Measurements from ENCODE around the gene DNM1.

DNM1 gene

DNA sequence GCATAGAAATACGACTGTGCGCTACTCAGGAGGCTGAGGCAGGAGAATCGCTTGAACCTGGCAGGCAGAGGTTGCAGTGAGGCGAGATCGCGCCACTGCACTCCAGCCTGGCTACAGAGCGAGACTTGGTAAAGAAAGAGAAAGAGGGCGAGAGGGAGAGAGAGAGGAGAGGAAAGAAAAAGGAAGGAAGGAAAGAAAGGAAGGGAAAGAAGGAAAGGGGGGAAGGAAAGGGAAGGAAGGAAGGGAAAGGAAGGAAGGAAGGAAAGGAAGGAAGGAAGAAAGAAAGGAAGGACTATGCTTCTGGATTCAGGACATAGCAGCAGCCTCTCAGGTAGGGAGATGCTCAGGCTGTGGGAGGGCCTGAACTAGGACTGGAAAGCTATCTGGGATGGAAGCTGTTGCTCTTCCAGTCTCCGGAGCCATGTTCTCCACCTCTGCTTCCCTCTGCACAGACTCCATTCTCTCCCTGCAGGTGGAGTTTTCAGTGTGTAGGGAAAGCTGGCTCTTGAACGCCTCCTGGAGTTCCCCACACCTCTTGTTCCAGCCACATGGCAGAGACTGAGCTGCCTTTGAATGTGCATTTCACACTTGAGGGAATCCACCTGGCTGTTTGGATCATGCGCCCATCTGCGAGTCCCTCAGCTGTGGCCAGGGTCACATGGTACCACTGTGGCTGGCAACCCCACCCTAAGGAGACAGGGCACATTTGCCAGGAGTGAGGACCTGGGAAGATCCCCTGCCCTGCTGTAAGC, 82.0 kb downstream of the DNM1 start:
- ChIA-PET POLR2A (no interaction called here), CTCF (interaction anchor here (1.2 to 4.8 kb wide), 2 partner anchors 12 to 58 kb away, joined by 3 to 56 read pairs; no protein-coding TSS in a partner anchor)
- DNase-seq (ENCODE audit: low read depth, low spot score) = no peak
- TF ChIP-seq, protein P1, sequence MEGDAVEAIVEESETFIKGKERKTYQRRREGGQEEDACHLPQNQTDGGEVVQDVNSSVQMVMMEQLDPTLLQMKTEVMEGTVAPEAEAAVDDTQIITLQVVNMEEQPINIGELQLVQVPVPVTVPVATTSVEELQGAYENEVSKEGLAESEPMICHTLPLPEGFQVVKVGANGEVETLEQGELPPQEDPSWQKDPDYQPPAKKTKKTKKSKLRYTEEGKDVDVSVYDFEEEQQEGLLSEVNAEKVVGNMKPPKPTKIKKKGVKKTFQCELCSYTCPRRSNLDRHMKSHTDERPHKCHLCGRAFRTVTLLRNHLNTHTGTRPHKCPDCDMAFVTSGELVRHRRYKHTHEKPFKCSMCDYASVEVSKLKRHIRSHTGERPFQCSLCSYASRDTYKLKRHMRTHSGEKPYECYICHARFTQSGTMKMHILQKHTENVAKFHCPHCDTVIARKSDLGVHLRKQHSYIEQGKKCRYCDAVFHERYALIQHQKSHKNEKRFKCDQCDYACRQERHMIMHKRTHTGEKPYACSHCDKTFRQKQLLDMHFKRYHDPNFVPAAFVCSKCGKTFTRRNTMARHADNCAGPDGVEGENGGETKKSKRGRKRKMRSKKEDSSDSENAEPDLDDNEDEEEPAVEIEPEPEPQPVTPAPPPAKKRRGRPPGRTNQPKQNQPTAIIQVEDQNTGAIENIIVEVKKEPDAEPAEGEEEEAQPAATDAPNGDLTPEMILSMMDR (IDR thresholded peaks at IDR 0.05; ENCODE audit: insufficient read depth, low read length, missing control alignments) = no peak
- H3K4me3 ChIP-seq (ENCODE audit: low read depth, low read length) = no peak overlapping the region

DNA sequence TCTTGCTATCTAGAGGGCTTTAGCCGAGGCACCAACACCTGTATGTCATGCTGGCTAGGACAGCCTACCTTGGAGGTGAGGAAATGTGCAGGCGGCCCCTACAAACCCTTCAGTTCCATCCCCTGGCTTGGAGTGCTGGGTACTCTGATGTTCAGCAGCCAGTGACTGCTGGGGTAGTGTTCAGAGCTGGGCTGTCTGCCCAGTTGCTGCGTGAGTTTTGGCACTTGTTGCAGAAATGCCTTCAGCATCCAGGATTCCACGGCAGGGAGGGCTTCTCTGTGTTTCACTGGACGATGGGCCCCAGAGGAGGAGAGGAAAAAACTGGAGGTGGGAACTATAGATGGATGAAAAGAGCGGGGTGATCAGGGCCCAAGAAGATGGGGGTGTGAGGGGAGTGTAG, 83.3 kb downstream of the DNM1 start:
- CTCF ChIA-PET = interaction anchor here (1.6 to 4.8 kb wide), 3 partner anchors 11 to 134 kb away, joined by 4 to 56 read pairs (median 4); partner anchors contain the start of genes CERCAM and DNM1

DNA sequence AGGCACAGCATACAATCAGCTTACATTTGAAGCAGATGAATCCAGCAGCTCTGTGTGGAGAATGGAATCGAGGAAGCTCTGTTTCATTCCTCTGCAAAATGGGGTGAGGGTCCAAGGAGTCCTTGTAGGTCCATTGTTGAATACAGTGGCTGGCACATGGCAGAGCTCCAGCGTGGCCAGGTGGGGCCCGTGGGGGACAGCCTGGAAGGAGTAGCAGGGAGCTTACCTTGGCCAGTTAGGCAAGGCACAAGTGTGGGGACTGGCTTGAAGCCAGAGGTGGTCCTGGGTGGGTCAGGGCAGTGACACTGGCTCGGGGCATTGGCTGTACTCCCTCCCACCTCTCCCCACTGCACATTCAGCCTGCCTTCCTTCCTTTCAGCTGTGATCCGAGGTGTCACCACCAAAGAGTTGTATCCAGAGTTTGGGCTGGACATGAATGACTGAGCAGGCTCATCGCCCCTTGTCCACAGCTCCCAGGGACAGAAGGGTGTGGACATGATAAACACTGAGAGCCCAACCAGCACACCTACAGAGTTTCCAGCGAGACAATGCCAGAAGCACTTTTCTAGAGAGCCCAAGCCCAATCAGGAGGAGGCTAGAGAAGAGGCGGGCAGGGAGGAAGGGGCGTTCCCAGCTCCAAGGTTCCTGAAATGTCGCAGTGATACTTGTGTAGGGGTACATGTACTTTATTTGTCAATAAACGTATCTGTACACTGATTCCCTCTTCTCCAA, 85.3 kb downstream of the DNM1 start:
- CTCF ChIA-PET = interaction anchor here (0.7 to 4.8 kb wide), 4 partner anchors 9 to 123 kb away, joined by 3 to 56 read pairs (median 4); no protein-coding TSS in a partner anchor
- POLR2A ChIA-PET = interaction anchor here (1.4 kb wide), 1 partner anchor 13 kb away, joined by 3 read pairs; the partner anchor contains the start of genes GOLGA2 and SWI5
- DNase-seq (ENCODE audit: low read depth, low spot score) = no peak
- TF ChIP-seq, protein P1 (IDR thresholded peaks at IDR 0.05; ENCODE audit: insufficient read depth, low read length, missing control alignments) = no peak
- no peak overlapping the region for H3K4me3 ChIP-seq (ENCODE audit: low read depth, low read length)

More for the DNA sequence above, 83.3 kb downstream of the DNM1 start:
- no peak for DNase-seq (ENCODE audit: low read depth, low spot score)
- H3K4me3 ChIP-seq (ENCODE audit: low read depth, low read length) = no peak overlapping the region
- TF ChIP-seq, protein P1 (IDR thresholded peaks at IDR 0.05; ENCODE audit: insufficient read depth, low read length, missing control alignments) = no peak
- POLR2A ChIA-PET = no interaction called here

DNA sequence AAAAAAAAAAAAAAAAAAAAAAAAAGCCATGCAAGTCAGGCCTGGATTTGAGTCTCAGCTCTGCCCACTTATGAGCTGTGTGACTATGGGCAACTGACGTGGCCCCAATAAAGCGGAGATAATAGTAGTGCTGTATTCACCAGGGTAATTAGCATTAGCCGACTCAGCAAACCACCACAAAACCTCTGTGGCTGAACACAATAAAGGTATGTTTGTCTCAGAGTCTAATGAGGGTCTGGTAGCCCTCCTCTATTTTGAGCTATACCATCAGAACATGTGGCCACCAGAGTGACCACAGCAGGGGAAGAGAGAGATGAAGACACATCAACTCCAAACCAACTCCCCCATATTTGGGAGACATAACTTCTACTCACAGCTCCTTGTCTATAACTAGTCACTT, 88.8 kb downstream of the DNM1 start:
- no peak overlapping the region for H3K4me3 ChIP-seq (ENCODE audit: low read depth, low read length)
- ChIA-PET CTCF (interaction anchor here (0.9 to 7.3 kb wide), 10 partner anchors 8 to 128 kb away, joined by 3 to 100 read pairs (median 4); no protein-coding TSS in a partner anchor), POLR2A (interaction anchor here (0.9 to 1.1 kb wide), 2 partner anchors 10 to 16 kb away, joined by 3 to 4 read pairs; partner anchors contain the start of genes GOLGA2 and SWI5)
- TF ChIP-seq, protein P1 (IDR thresholded peaks at IDR 0.05; ENCODE audit: insufficient read depth, low read length, missing control alignments) = no peak
- no peak for DNase-seq (ENCODE audit: low read depth, low spot score)

DNA sequence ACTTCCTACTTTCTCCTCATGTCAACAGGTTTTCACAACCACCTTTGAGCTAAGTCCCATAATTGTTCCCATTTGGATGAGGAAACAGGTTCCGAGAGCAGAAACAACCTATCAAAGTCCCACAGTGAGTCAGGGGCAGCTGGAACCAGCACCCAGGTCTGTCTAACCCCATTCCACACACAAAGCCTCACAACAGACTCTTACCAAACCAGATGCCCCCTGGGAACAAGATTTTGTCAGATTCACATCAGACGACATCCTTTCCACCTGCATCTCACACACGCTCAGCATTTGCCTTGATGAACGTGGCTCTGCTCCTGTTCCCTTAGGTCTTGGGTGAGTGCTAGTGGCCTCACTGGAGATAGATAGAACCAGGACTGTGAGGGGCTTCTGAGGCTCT, 89.9 kb downstream of the DNM1 start:
- ChIA-PET CTCF (interaction anchor here (0.7 to 7.3 kb wide), 9 partner anchors 11 to 119 kb away, joined by 3 to 100 read pairs (median 4); partner anchors contain the start of genes GOLGA2 and SWI5), POLR2A (interaction anchor here (1.1 kb wide), 1 partner anchor 17 kb away, joined by 3 read pairs; the partner anchor contains the start of genes GOLGA2 and SWI5)
- DNase-seq (ENCODE audit: low read depth, low spot score) = no peak
- TF ChIP-seq, protein P1 (IDR thresholded peaks at IDR 0.05; ENCODE audit: insufficient read depth, low read length, missing control alignments) = no peak
- no peak overlapping the region for H3K4me3 ChIP-seq (ENCODE audit: low read depth, low read length)

Measured in AG04449 (cell line).